Progenitor cell of endocrine pancreas (in vitro differentiated cells): ENCODE measurements around the gene SH3BP1. TPM values are rescaled to one million over a fixed set of nuclear protein-coding genes. Genes with fewer than 3 reads are reported as not detected.

Experiments used
- DNase-seq: peaks from one replicate; pipeline ENCODE4 v3.0.0; 2021; ENCODE audit warnings: low spot score; ENCODE audit not compliant: unreplicated experiment
- H3K27ac Mint-ChIP-seq: 2 replicates; pipeline ENCODE4 v1.8.0; 2021; ENCODE audit warnings: mild to moderate bottlenecking, moderate library complexity, mixed read lengths
- H3K27me3 Mint-ChIP-seq: 2 replicates; pipeline ENCODE4 v1.8.0; 2021; ENCODE audit warnings: mixed read lengths
- H3K36me3 Mint-ChIP-seq: 2 replicates; pipeline ENCODE4 v1.8.0; 2022; ENCODE audit warnings: mixed read lengths; ENCODE audit not compliant: insufficient read depth
- H3K4me1 Mint-ChIP-seq: 2 replicates; pipeline ENCODE4 v1.8.0; 2021; ENCODE audit warnings: low read depth, mixed read lengths
- H3K4me3 Mint-ChIP-seq: 2 replicates; pipeline ENCODE4 v1.8.0; 2021; ENCODE audit warnings: low read depth, mild to moderate bottlenecking, moderate library complexity, mixed read lengths
- H3K9me3 Mint-ChIP-seq: 2 replicates; pipeline ENCODE4 v1.8.0; 2021; ENCODE audit warnings: low read depth, mixed read lengths
- total RNA-seq: library from RNA; stranded (reverse); gene quantifications from 2 replicates; pipeline ENCODE4 v1.2.1, GENCODE V29; 2021
- TF ChIP-seq, protein P1 (sequence below): fragments of 200-600 bp; sonication (generic); IDR thresholded peaks from one replicate; pipeline ENCODE4 v1.5.0; 2021; ENCODE audit warnings: antibody characterized with exemption, mild to moderate bottlenecking; ENCODE audit not compliant: unreplicated experiment

Gene SH3BP1
- total RNA-seq, 1 donor from 2014 or later = 27.4 TPM

DNA sequence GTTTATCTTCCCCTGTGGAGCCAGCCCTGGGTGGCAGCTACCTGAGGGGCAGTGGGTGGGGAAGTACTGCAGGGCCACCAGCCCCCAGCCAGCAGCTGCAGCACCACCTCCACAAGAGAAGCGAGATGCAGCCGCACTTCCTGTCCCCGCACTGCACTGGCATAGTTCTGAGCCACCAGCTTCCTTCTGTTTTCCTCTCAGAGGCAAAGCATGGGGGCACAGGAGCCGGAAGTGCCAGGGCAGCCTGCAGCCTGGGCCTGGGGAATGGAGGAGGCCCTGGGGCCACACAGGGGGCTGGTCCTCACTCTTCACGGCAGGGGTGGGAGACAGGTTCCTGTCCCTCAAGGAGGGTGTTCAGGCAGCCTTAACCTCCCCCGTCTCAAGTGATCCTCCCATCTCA, 11.9 kb upstream of the SH3BP1 start:
- Mint-ChIP-seq H3K36me3 (peaks cover 4% of the 10 kb centered on the region), H3K4me1 (peaks cover 5% of the 10 kb centered on the region), H3K9me3 (no peaks in the 10 kb centered on the region), H3K27ac (no peak overlapping the region), H3K4me3 (no peak overlapping the region), H3K27me3 (no peaks in the 10 kb centered on the region)
- no peak for DNase-seq
- TF ChIP-seq, protein P1, sequence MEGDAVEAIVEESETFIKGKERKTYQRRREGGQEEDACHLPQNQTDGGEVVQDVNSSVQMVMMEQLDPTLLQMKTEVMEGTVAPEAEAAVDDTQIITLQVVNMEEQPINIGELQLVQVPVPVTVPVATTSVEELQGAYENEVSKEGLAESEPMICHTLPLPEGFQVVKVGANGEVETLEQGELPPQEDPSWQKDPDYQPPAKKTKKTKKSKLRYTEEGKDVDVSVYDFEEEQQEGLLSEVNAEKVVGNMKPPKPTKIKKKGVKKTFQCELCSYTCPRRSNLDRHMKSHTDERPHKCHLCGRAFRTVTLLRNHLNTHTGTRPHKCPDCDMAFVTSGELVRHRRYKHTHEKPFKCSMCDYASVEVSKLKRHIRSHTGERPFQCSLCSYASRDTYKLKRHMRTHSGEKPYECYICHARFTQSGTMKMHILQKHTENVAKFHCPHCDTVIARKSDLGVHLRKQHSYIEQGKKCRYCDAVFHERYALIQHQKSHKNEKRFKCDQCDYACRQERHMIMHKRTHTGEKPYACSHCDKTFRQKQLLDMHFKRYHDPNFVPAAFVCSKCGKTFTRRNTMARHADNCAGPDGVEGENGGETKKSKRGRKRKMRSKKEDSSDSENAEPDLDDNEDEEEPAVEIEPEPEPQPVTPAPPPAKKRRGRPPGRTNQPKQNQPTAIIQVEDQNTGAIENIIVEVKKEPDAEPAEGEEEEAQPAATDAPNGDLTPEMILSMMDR = no peak

DNA sequence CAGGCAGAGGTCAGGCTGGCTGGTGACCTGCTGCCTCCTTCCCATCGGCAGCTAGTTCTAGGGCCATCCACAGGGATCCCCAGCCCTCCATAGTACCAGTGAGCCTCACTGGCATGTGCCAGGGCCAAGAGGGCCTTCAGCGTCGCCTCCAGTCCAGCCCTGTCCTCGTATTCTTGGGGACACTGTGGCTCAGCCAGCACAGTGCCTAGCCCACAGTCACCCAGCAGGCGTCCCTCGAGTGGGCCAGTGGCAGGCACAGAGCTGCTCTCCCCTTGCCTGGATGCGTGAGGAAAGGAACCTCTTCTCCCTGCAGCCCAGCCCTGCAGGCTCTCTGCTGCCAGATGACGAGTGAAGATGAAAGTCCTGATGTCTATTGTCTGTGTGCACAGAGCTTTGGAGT, 10.6 kb upstream of the SH3BP1 start:
- Mint-ChIP-seq H3K27me3 (no peaks in the 10 kb centered on the region), H3K9me3 (no peaks in the 10 kb centered on the region), H3K36me3 (peaks cover 2% of the 10 kb centered on the region), H3K4me1 (peaks cover 8% of the 10 kb centered on the region), H3K27ac (no peak overlapping the region), H3K4me3 (no peak overlapping the region)
- DNase-seq = no peak
- TF ChIP-seq, protein P1 = no peak

DNA sequence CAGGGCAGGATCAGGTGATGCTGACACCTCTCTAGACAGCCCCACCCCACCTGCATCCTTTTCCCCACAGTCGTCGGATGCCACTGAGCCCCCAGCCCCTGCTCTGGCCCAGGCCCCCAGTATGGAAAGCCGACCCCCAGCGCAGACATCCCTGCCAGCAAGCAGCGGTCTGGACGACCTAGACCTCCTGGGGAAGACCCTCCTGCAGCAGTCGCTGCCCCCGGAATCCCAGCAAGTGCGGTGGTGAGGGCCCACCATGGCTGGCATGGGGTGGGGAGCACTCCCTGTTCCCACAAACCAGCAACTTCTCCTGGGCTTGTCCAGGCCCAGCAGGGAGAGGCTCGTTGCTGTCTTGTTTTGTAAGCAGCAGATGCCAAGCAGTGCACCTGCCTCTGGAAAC, 9.5 kb upstream of the SH3BP1 start:
- Mint-ChIP-seq H3K27me3 (no peaks in the 10 kb centered on the region), H3K4me3 (no peak overlapping the region), H3K36me3 (no peaks in the 10 kb centered on the region), H3K9me3 (no peaks in the 10 kb centered on the region), H3K4me1 (peaks cover 18% of the 10 kb centered on the region), H3K27ac (no peak overlapping the region)
- TF ChIP-seq, protein P1 = no peak
- no peak for DNase-seq

DNA sequence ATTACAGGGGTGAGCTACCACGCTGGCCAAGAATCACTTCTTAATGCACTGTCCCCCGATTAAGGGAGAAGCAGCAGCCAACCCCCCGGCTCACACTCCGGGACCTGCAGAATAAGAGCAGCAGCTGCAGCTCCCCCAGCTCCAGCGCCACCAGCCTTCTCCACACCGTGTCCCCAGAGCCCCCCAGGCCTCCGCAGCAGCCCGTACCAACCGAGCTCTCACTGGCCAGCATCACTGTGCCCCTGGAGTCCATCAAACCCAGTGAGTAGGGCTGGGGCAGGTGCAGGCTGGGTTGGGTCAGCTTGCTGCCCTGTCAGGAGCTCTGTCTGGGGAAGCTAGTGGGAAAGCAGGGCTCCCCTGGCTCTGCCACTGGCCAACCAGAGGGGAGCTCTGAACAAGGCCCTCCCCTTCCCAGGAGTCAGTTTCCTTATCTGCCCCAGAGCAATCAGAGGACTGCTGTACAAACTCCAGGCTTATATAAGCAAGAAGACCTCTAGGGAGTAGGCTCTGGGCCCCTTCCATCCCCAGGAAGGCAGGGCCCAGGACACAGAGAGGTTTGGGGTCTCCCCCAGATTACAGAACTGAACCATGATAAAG, 8.5 kb upstream of the SH3BP1 start:
- H3K9me3 Mint-ChIP-seq = no peaks in the 10 kb centered on the region
- no peaks in the 10 kb centered on the region for H3K36me3 Mint-ChIP-seq
- DNase-seq = no peak
- TF ChIP-seq, protein P1 = no peak
- peaks cover 18% of the 10 kb centered on the region for H3K4me1 Mint-ChIP-seq
- H3K27ac Mint-ChIP-seq = peak overlapping the region; percentile 56
- no peak overlapping the region for H3K4me3 Mint-ChIP-seq
- no peaks in the 10 kb centered on the region for H3K27me3 Mint-ChIP-seq

DNA sequence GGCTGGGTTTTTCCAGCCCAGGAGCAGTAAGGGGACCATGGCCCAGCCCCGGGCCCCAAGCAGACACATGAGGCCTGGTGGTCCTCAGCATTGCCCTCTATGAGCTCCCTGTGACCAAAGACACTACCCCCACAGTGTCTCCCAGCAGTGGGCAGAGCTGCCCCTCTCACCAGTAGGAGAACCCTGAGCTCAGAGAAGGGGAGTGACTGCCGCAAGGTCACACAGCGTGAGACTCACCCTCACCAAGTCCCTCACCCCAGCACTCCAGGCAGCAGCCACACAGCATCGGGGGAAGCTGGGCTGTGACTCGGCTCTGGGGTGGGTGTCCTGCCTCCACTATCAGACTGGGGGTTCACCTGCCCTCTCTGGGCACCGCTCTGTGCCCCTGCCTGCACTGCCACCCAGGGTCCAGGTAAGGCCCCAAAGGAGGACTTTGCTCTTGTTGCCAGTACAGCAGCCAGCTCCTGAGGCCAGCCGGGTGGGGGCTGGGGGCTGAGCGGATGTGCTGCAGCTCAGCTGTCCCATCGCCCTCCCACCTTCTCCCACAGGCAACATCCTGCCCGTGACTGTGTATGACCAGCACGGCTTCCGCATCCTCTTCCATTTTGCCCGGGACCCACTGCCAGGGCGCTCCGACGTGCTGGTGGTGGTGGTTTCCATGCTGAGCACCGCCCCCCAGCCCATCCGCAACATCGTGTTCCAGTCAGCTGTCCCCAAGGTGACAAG, 7.9 kb upstream of the SH3BP1 start:
- H3K27ac Mint-ChIP-seq = peak overlapping the region; percentile 56
- no peaks in the 10 kb centered on the region for H3K9me3 Mint-ChIP-seq
- peaks cover 18% of the 10 kb centered on the region for H3K4me1 Mint-ChIP-seq
- TF ChIP-seq, protein P1 = no peak
- DNase-seq = no peak
- no peaks in the 10 kb centered on the region for H3K36me3 Mint-ChIP-seq
- no peak overlapping the region for H3K4me3 Mint-ChIP-seq
- H3K27me3 Mint-ChIP-seq = no peaks in the 10 kb centered on the region
